HG03045 (cell line): ENCODE data around the gene ST3GAL4.
A peak's percentile ranks its signal among the peaks of the same experiment; 100 is the strongest.
"Not testable (repeated sequence)": the region's sequence is repeated elsewhere in the genome, so short reads cannot be mapped to it uniquely, and the experiment has no call there.

ENCODE experiments used
- ATAC-seq: cut with Tn5 transposase; IDR thresholded peaks from one replicate; pipeline ENCODE4 v1.9.1; 2021; ENCODE audit warnings: mild to moderate bottlenecking, moderate library complexity; ENCODE audit not compliant: unreplicated experiment

Gene ST3GAL4

GRCh38 chr11:126345759-126346585 lies 9.5 kb upstream of the ST3GAL4 start:
- no peak for ATAC-seq

GRCh38 chr11:126346586-126346940 lies 8.9 kb upstream of the ST3GAL4 start:
- no peak for ATAC-seq

GRCh38 chr11:126346946-126347345 lies 8.5 kb upstream of the ST3GAL4 start:
- not testable (repeated sequence) for ATAC-seq

GRCh38 chr11:126347751-126348668 lies 7.5 kb upstream of the ST3GAL4 start:
- no peak for ATAC-seq

- ATAC-seq: no peak
Measured at GRCh38 chr11:126348806-126349582, 6.5 kb upstream of the ST3GAL4 start.

GRCh38 chr11:126350836-126351235 lies 4.7 kb upstream of the ST3GAL4 start:
- ATAC-seq: no peak

- no peak for ATAC-seq
Measured at GRCh38 chr11:126352163-126352562, 3.3 kb upstream of the ST3GAL4 start.

- no peak for ATAC-seq
Measured at GRCh38 chr11:126352934-126353801, 2.3 kb upstream of the ST3GAL4 start.

- ATAC-seq: peak; percentile 29
Measured at GRCh38 chr11:126354631-126355323, 709 bp upstream of the ST3GAL4 start.

- ATAC-seq: peak; percentile 20
Measured at GRCh38 chr11:126355926-126356897, 726 bp downstream of the ST3GAL4 start.

GRCh38 chr11:126357055-126357962 lies 1.8 kb downstream of the ST3GAL4 start:
- ATAC-seq: no peak

- ATAC-seq: no peak
Measured at GRCh38 chr11:126357969-126358762, 2.7 kb downstream of the ST3GAL4 start.

- ATAC-seq: no peak
Measured at GRCh38 chr11:126358763-126359160, 3.3 kb downstream of the ST3GAL4 start.

GRCh38 chr11:126359431-126360048 lies 4.1 kb downstream of the ST3GAL4 start:
- ATAC-seq: no peak

GRCh38 chr11:126360049-126360446 lies 4.6 kb downstream of the ST3GAL4 start:
- ATAC-seq: no peak

GRCh38 chr11:126361400-126361799 lies 5.9 kb downstream of the ST3GAL4 start:
- ATAC-seq: no peak
